SK-N-SH (cell line): Measurements from ENCODE around the gene CEP63. TPM values are rescaled to one million over a fixed set of nuclear protein-coding genes. Genes with fewer than 3 reads are reported as not detected.

Source experiments
- CTCF ChIA-PET: fragments of 300-600, 350-600 bp; formaldehyde crosslinking; extraction: SDS; loops from one replicate; lab custom pipeline; 2021; lab: Yijun Ruan, JAX
- POLR2A ChIA-PET: fragments of 350-600 bp; sonication (Branson Sonifier 250); formaldehyde crosslinking; extraction: SDS; loops from one replicate; lab custom pipeline; 2020; ENCODE audit warnings: antibody characterized with exemption, inconsistent platforms; lab: Yijun Ruan, JAX
- DNase-seq: peaks from one replicate; pipeline ENCODE4 v3.0.0; 2012
- H2AFZ ChIP-seq: fragments of 200-600 bp; sonication (generic); 2 replicates; pipeline ENCODE4 v1.8.1; 2016; ENCODE audit warnings: antibody characterized with exemption, mild to moderate bottlenecking, low read depth
- H3F3A ChIP-seq: fragments of 200-600 bp; sonication (generic); replicated peaks from 2 replicates; pipeline ENCODE3; 2016; ENCODE audit warnings: antibody characterized with exemption, mild to moderate bottlenecking; ENCODE audit not compliant: insufficient read depth
- H3K27ac ChIP-seq, 2 experiments: fragments of 200-500 bp in 1 of 2; fragments of 200-600 bp in 1 of 2; sonication (Bioruptor generic) in 1 of 2; sonication (generic), shearing (Covaris generic) in 1 of 2; 2 replicates each; pipeline versions ENCODE4 v1.5.1 to v1.6.1; 2014 to 2016; ENCODE audit warnings: low read depth in 2 of 2, inconsistent platforms in 1 of 2, low read length in 1 of 2, mild to moderate bottlenecking in 1 of 2, mixed read lengths in 1 of 2
- H3K27me3 ChIP-seq: fragments of 200-600 bp; sonication (generic), shearing (Covaris generic); 2 replicates; pipeline ENCODE4 v1.6.1; 2016; ENCODE audit warnings: mixed run types; ENCODE audit not compliant: insufficient read depth
- H3K36me3 ChIP-seq, 2 experiments: fragments of 200-500 bp in 1 of 2; fragments of 200-600 bp in 1 of 2; sonication (Bioruptor generic) in 1 of 2; sonication (generic) in 1 of 2; replicated peaks in 1 of 2; 2 replicates each; pipeline versions ENCODE3 to v1.5.1; 2014 to 2016; ENCODE audit warnings: low read length in 1 of 2, mild to moderate bottlenecking in 1 of 2; ENCODE audit not compliant: insufficient read depth in 2 of 2, control insufficient read depth in 1 of 2
- H3K4me1 ChIP-seq, 2 experiments: fragments of 200-500 bp in 1 of 2; fragments of 200-600 bp in 1 of 2; sonication (Bioruptor generic) in 1 of 2; sonication (generic), shearing (Covaris generic) in 1 of 2; 2 replicates each; pipeline versions ENCODE4 v1.5.1 to v1.6.1; 2014 to 2016; ENCODE audit warnings: low read depth in 1 of 2, low read length in 1 of 2, mixed run types in 1 of 2; ENCODE audit not compliant: insufficient read depth in 2 of 2, control insufficient read depth in 1 of 2
- H3K4me2 ChIP-seq: fragments of 200-600 bp; sonication (generic), shearing (Covaris generic); 2 replicates; pipeline ENCODE4 v1.6.1; 2017; ENCODE audit warnings: mixed run types
- H3K4me3 ChIP-seq, 2 experiments: fragments of 200-500 bp in 1 of 2; fragments of 200-600 bp in 1 of 2; sonication (Bioruptor generic) in 1 of 2; sonication (generic), shearing (Covaris generic) in 1 of 2; 2 replicates each; pipeline versions ENCODE4 v1.5.1 to v1.8.1; 2014 to 2016; ENCODE audit warnings: low read depth in 2 of 2, inconsistent platforms in 1 of 2, low read length in 1 of 2, mild to moderate bottlenecking in 1 of 2, mixed read lengths in 1 of 2, moderate library complexity in 1 of 2
- H3K79me2 ChIP-seq: fragments of 200-600 bp; sonication (generic); 2 replicates; pipeline ENCODE4 v1.8.1; 2017; ENCODE audit warnings: mild to moderate bottlenecking; ENCODE audit not compliant: insufficient read depth
- H3K9ac ChIP-seq: fragments of 200-600 bp; sonication (generic); 2 replicates; pipeline ENCODE4 v1.6.1; 2017; ENCODE audit warnings: mixed run types
- H3K9me2 ChIP-seq: fragments of 200-600 bp; sonication (generic); 2 replicates; pipeline ENCODE4 v1.6.1; 2017; ENCODE audit warnings: mixed run types
- H3K9me3 ChIP-seq: fragments of 200-600 bp; sonication (generic); 2 replicates; pipeline ENCODE4 v1.6.1; 2017; ENCODE audit warnings: mixed run types, mild to moderate bottlenecking, moderate library complexity
- H4K20me1 ChIP-seq: fragments of 200-600 bp; sonication (generic); 2 replicates; pipeline ENCODE4 v1.6.1; 2017; ENCODE audit warnings: mild to moderate bottlenecking, mixed run types; ENCODE audit not compliant: insufficient read depth
- CTCF ChIP-seq: fragments of 200-600 bp; sonication (generic); IDR thresholded peaks from 2 replicates; pipeline ENCODE4 v1.6.1; 2017; ENCODE audit warnings: antibody characterized with exemption, mild to moderate bottlenecking, moderate library complexity
- EP300 ChIP-seq, 2 experiments: IDR thresholded peaks; 2 replicates each; pipeline versions ENCODE4 v1.4.0 to v1.6.1; 2012; ENCODE audit warnings: borderline replicate concordance in 1 of 2, low read depth in 1 of 2, low read length in 1 of 2
- FOSL2 ChIP-seq: IDR thresholded peaks from 2 replicates; pipeline ENCODE4 v1.4.0; 2012; ENCODE audit warnings: low read depth, mild to moderate bottlenecking, moderate library complexity, borderline replicate concordance
- FOXM1 ChIP-seq: IDR thresholded peaks from 2 replicates; pipeline ENCODE4 v1.4.0; 2012; ENCODE audit warnings: low read depth, mild to moderate bottlenecking
- GABPA ChIP-seq: IDR thresholded peaks from 2 replicates; pipeline ENCODE4 v1.4.0; 2012; ENCODE audit warnings: low read depth, mild to moderate bottlenecking
- GATA2 ChIP-seq: sonication (generic); formaldehyde crosslinking; IDR thresholded peaks from 2 replicates; pipeline ENCODE4 v1.5.0; 2020; ENCODE audit warnings: mild to moderate bottlenecking, missing genetic modification reagents
- IRF3 ChIP-seq: fragments of 150-350 bp; IDR thresholded peaks from 2 replicates; pipeline ENCODE4 v1.6.1; 2016; ENCODE audit warnings: mild to moderate bottlenecking, low read depth, low read length
- JUND ChIP-seq: IDR thresholded peaks from 2 replicates; pipeline ENCODE4 v1.4.0; 2012
- MEF2A ChIP-seq: IDR thresholded peaks from 2 replicates; pipeline ENCODE4 v1.4.0; 2012; ENCODE audit warnings: low read depth, borderline replicate concordance
- MXI1 ChIP-seq: IDR thresholded peaks from 2 replicates; pipeline ENCODE4 v1.6.1; 2012; ENCODE audit warnings: mild to moderate bottlenecking, low read depth, low read length, improper control_type of control experiment
- NFIC ChIP-seq: IDR thresholded peaks from 2 replicates; pipeline ENCODE4 v1.4.0; 2012; ENCODE audit warnings: borderline replicate concordance
- NRF1 ChIP-seq: IDR thresholded peaks from 2 replicates; pipeline ENCODE4 v1.6.1; 2012; ENCODE audit warnings: low read depth, mild to moderate bottlenecking, low read length
- POLR2AphosphoS5 ChIP-seq: IDR thresholded peaks from 2 replicates; pipeline ENCODE4 v1.6.1; 2012; ENCODE audit warnings: low read depth, low read length
- RAD21 ChIP-seq: IDR thresholded peaks from 2 replicates; pipeline ENCODE4 v1.6.1; 2012; ENCODE audit warnings: mild to moderate bottlenecking, low read length
- RCOR1 ChIP-seq: fragments of 150-350 bp; IDR thresholded peaks from 2 replicates; pipeline ENCODE4 v1.6.1; 2017; ENCODE audit warnings: antibody characterized with exemption, low read length
- RXRA ChIP-seq: IDR thresholded peaks from 2 replicates; pipeline ENCODE4 v1.4.0; 2012; ENCODE audit warnings: low read depth, mild to moderate bottlenecking, borderline replicate concordance
- TAF1 ChIP-seq: IDR thresholded peaks from 2 replicates; pipeline ENCODE4 v1.6.1; 2012; ENCODE audit warnings: low read depth, mild to moderate bottlenecking, low read length, moderate library complexity, borderline replicate concordance
- TCF12 ChIP-seq: IDR thresholded peaks from 2 replicates; pipeline ENCODE4 v1.4.0; 2012
- TEAD4 ChIP-seq: IDR thresholded peaks from 2 replicates; pipeline ENCODE4 v1.4.0; 2012; ENCODE audit warnings: mild to moderate bottlenecking, borderline replicate concordance; ENCODE audit not compliant: insufficient read depth
- USF1 ChIP-seq: IDR thresholded peaks from 2 replicates; pipeline ENCODE4 v1.4.0; 2012; ENCODE audit warnings: low read depth, borderline replicate concordance
- WGBS: methylation state at CpG from one replicate; pipeline ENCODE4 v1.1.6; 2017; ENCODE audit warnings: low lambda C conversion rate; 5-methylcytosine and 5-hydroxymethylcytosine counted together
- polyA plus RNA-seq, 3 experiments: library from polyadenylated mRNA; depleted of rRNA; stranded (reverse); fragments of >200 nt; gene quantifications; 2 replicates each; pipeline ENCODE4 v1.2.3, GENCODE V29; 2012
- TF ChIP-seq, protein P1 (sequence below): IDR thresholded peaks from 2 replicates; pipeline ENCODE4; 2012

CEP63 gene
- polyA plus RNA-seq, 1 of the 3 experiments (the other 2 are of a cell fraction), result 6.3 TPM

GRCh38 chr3:134460965-134461364 is 24.9 kb upstream of the CEP63 start:
- Histone ChIP-seq H3K9me3 (no peaks in the 10 kb centered on the region), H3F3A (peaks cover 49% of the 10 kb centered on the region), H3K4me3 (no peak overlapping the region), H2AFZ (peak overlapping the region; percentile 55; the same call in 1 of the 2 replicates), H3K4me2 (peak overlapping the region; percentile 76; the same call in 1 of the 2 replicates), H3K4me1 (peaks cover 9 to 32% of the 10 kb centered on the region in 2 experiments; a peak in 3 of 4 replicates), H3K27me3 (no peaks in the 10 kb centered on the region), H3K9ac (peak overlapping the region; percentile 90; the same call in 1 of the 2 replicates), H3K27ac (peak overlapping the region; percentile 44 to 100; a peak in 3 of 4 replicates), H3K36me3 (no peaks in the 10 kb centered on the region), H4K20me1 (no peaks in the 10 kb centered on the region), H3K9me2 (no peaks in the 10 kb centered on the region), H3K79me2 (no peaks in the 10 kb centered on the region)
- 26% methylated on average over 2 of the region's 2 CpGs for WGBS
- CTCF ChIA-PET, result interaction anchor here (1.0 to 3.3 kb wide), 4 partner anchors 12 to 153 kb away, joined by 3 to 13 read pairs (median 4); no protein-coding TSS in a partner anchor
- no peak for DNase-seq
- POLR2A ChIA-PET, result no interaction called here
- no peak for TF ChIP-seq FOXM1
- peak in 1 of 2 experiments; percentile 28; a peak in 1 of 4 replicates for TF ChIP-seq EP300 (IDR thresholded peaks at IDR 0.05; ENCODE audit: borderline replicate concordance in 1 of 2, low read depth in 1 of 2, low read length in 1 of 2)
- TF ChIP-seq JUND, result peak; percentile 47
- TF ChIP-seq TCF12, result peak; percentile 63; the same call in 1 of the 2 replicates
- TF ChIP-seq FOSL2, result peak; percentile 56; the same call in 1 of the 2 replicates
- no peak for TF ChIP-seq IRF3
- TF ChIP-seq RXRA, result peak; percentile 22; the same call in 1 of the 2 replicates
- TF ChIP-seq, all 33 proteins: peak for 5

- 0 out of 4 replicates have a peak overlapping the region, but pooled peaks of 1 of the 2 experiments have one; percentile 1 for H3K4me3 ChIP-seq
- DNase-seq, result no peak
- ChIA-PET POLR2A (no interaction called here), CTCF (interaction anchor here (2.2 to 3.3 kb wide), 2 partner anchors 11 kb away, joined by 12 to 13 read pairs; no protein-coding TSS in a partner anchor)
- no peaks in the 10 kb centered on the region for H3K27me3 ChIP-seq
- H4K20me1 ChIP-seq, result no peaks in the 10 kb centered on the region
- H3F3A ChIP-seq, result peaks cover 49% of the 10 kb centered on the region
- H3K79me2 ChIP-seq, result no peaks in the 10 kb centered on the region
- H3K4me2 ChIP-seq, result peak overlapping the region; percentile 76
- peaks cover 9 to 32% of the 10 kb centered on the region in 2 experiments; a peak in 3 of 4 replicates for H3K4me1 ChIP-seq
- no peaks in the 10 kb centered on the region for H3K9me2 ChIP-seq
- peak overlapping the region; percentile 90 for H3K9ac ChIP-seq
- H2AFZ ChIP-seq, result peak overlapping the region; percentile 42; the same call in 1 of the 2 replicates
- no peaks in the 10 kb centered on the region for H3K36me3 ChIP-seq
- whole genome bisulfite sequencing, result 29% methylated on average over 5 of the region's 5 CpGs
- no peaks in the 10 kb centered on the region for H3K9me3 ChIP-seq
- peak overlapping the region; percentile 77 to 100; a peak in 3 of 4 replicates for H3K27ac ChIP-seq
- peak; percentile 33; the same call in 1 of the 2 replicates for TF ChIP-seq JUND
- TF ChIP-seq NRF1, result no peak
- no peak for TF ChIP-seq TAF1
- 0 out of 2 replicates have a peak, but pooled peaks have one; percentile 39 for TF ChIP-seq FOSL2
- no peak for TF ChIP-seq GABPA
- 0 out of 2 replicates have a peak, but pooled peaks have one; percentile 43 for TF ChIP-seq RXRA
- peak in 1 of 2 experiments; percentile 46; a peak in 1 of 4 replicates for TF ChIP-seq EP300 (IDR thresholded peaks at IDR 0.05; ENCODE audit: borderline replicate concordance in 1 of 2, low read depth in 1 of 2, low read length in 1 of 2)
- TF ChIP-seq GATA2 (CRISPR knock-in tag), result no peak
- no peak for TF ChIP-seq CTCF
- peak; percentile 67; the same call in 1 of the 2 replicates for TF ChIP-seq TEAD4
- no peak for TF ChIP-seq USF1
- TF ChIP-seq FOXM1, result no peak
- TF ChIP-seq POLR2AphosphoS5, result no peak
- TF ChIP-seq RCOR1, result no peak
- no peak for TF ChIP-seq MXI1
- TF ChIP-seq MEF2A, result peak; percentile 33; the same call in 1 of the 2 replicates
- no peak for TF ChIP-seq RAD21
- TF ChIP-seq, protein P1, sequence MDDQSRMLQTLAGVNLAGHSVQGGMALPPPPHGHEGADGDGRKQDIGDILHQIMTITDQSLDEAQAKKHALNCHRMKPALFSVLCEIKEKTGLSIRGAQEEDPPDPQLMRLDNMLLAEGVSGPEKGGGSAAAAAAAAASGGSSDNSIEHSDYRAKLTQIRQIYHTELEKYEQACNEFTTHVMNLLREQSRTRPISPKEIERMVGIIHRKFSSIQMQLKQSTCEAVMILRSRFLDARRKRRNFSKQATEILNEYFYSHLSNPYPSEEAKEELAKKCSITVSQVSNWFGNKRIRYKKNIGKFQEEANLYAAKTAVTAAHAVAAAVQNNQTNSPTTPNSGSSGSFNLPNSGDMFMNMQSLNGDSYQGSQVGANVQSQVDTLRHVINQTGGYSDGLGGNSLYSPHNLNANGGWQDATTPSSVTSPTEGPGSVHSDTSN, result 0 out of 2 replicates have a peak, but pooled peaks have one; percentile 38
- no peak for TF ChIP-seq NFIC
Observed at GRCh38 chr3:134462331-134462941, 23.4 kb upstream of the CEP63 start.
